Ramos (cell line): ENCODE results near the gene TRAPPC12.
"Not testable (repeated sequence)": the region's sequence is repeated elsewhere in the genome, so short reads cannot be mapped to it uniquely, and the experiment has no call there.

Experiments
- in situ Hi-C: fragments of 300-500 bp; cut with MboI; formaldehyde crosslinking; loops from one replicate; pipeline ENCODE4 v1.14.3; 2022; ENCODE audit warnings: low sequenced_read_pairs; ENCODE audit not compliant: unreplicated experiment

TRAPPC12 gene

DNA sequence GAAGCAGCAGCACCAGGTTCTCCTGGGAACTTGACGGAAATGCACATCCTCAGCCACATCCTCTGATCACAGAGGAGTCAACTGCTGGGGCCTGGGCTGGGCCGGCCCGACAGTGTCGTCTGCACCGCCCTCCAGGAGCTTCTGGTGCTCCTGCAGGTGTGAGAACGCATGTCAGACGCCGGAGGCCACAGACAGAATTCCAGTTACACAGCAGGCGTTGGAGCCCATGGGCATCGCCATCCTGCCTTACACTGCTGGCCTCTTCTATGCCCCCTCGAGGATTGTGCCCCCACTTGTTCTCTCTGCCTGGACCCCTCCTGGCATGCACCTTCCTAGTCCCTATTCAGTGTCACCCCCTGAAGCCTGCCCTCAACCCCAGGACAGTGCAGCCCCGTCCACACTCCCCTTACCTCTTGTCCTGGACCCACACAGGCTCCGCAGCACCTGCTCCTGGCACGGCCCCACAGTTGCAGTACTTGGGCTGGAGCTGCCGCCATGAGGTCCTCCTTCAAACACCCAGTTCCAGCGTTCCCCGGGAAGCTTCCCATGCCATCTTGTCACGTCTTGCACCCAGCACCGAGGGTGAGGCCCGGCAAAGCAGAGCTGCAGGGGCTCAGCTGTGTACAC is 102.4 kb downstream of the TRAPPC12 start:
- in situ Hi-C loops, result no loop called here

DNA sequence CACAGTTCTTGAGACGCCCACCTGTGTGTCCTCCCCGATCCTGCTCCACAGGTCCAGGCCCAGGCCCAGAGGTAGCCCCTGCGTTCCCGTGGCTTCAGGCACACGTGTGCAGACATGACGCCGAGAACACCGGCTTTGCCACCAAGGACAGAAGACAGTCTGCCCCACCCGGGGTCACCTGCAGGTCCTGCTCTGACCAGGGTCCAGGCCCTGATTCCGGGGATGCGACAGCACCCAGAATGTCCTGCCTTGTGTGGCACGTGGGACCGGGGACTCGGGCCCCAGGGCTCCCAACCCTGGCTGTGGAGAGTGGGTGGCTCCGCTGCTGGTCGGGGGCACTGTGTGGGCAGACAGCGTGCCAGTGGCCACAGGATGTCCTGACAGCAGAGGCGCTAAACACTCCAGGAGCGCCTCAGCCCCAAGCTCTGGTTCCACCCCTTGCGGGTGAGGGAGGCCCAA is 102.9 kb downstream of the TRAPPC12 start:
- in situ Hi-C loops, result no loop called here

DNA sequence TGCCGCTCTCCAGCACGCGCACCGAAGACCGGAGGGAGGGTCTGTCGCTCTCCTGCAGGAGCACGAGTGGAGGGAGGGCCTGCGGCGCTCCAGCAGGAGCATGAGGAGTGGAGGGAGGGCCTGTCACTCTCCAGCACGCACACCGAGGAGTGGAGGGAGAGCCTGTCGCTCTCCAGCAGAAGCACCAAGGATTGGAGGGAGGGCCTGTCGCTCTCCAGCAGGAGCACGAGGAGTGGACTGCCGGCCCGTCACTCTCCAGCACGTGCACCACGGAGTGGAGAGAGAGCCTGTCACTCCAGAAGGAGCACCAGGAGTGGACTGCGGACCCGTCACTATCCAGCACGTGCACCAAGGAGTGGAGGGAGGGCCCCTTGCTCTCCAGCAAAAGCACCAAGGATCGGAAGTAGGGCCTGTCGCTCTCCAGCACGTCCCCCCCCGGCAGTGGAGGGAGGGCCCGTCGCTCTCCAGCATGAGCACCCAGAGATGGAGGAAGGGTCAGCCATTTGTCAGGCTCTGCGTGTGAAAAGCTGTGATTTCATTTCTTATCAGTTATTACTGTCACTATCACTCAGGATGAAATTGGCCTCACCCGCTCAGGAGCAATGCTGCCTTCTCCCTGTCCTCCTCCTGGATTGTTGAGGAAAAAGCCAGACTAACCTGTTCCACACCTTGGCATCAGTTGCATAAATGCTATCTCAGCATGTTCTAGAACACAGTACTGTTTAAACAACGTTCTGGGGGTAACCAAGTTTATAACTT is 103.9 kb downstream of the TRAPPC12 start:
- in situ Hi-C loops, result no loop called here

DNA sequence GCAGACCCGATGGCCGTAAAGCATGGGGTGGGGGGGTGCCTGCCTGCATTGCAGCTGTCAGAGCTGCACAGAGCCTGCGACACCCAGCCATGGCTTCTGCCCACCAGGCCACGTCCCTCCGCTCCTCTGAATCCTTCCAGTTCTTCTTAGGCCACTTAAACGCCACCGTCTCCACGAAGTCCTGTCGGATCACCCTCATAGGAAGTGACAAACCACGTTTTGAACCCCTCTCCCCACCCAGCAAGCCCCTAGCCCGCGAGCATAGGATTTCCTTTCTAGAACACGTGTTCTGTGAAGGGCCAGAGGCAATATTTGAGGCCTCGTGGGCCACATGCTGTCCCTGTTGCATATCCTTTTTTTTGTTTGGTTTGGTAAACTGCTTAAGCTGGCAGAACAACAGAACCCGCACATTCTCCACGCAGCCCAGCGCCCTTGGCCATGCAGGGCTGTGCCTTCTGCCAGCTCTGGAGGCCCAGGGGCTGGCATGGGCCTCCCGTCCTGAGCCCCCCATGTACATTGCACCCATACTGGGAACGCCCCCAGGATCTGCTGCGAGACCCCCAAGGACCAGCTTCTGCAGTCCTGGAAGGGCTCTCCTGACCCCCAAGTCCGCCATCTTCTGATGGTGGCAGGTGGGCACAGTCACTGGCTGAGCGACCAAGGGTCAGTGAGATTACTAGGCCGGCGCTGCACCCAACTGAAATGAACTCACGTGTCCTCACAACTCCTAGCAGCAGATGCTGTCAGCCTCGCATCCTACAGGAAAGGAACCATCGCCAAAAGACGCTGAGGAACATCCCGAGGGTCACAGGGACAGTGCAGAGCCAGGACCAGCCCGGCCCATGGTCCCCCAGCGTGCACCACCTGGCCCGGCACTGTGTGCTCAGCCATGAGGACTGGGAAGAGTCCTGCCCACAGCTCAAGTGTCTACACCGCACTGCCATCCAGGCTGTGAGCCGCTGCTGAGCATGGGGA is 104.8 kb downstream of the TRAPPC12 start:
- in situ Hi-C loops, result no loop called here

DNA sequence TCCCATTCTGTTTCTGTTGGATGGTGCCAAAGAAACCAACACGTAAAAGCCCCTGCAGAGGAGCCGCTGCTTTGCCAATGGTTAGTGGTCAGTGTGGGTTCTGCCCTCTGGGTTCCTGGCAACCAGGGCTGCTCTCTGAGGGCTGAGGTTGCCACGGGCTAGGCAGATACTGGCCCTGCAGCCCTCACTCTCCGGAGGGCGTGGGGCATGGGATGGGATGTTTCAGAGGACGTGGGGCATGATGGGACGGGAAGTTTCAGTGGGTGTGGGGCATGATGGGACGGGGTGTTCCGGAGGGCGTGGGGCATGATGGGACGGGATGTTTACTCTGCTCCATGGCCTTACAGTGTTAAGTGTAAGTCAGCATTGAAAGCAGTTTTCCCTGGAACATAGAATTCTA is 105.7 kb downstream of the TRAPPC12 start:
- in situ Hi-C loops, result no loop called here

DNA sequence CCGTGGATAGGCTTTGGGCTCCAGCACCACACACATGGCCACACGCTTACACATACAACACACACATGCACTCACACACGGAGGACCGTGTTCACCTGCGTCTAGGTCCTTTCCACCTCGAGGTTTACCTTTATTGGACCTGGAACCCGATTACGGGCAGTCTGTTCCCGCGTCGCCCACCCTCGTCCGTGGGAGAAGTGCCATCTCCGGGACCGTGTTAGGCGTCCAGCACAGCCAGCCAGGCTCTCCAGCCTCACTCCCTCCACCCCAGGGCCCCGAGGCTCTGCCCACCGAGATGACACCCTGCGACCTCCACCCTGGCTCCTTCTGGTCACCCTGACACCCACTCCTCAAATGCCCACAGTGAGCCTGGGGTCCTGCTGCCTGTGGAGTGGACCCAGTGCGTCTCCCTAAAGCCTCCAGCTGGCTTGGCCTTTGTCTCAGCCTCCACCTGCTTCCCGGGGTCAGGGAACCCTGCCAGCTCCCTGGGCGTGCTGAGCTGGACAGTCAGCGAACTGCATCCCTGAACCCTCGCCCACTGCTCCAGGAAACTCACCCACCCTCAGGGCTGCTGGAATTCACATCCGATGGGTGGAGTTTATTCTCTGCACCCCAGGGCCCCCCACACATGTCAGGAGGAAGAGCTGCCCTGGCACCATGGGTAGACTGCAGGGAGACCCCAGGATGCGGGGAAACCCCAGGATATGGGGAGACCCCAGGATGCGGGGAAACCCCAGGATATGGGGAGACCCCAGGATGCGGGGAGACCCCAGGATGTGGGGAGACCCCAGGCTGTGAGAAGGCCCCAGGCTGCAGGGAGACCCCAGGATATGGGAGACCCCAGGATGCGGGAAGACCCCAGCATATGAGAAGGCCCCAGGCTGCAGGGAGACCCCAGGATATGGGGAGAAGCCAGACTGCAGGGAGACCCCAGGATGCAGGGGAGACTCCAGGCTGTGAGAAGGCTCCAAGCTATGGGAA is 106.8 kb downstream of the TRAPPC12 start:
- in situ Hi-C loops, result no loop called here

DNA sequence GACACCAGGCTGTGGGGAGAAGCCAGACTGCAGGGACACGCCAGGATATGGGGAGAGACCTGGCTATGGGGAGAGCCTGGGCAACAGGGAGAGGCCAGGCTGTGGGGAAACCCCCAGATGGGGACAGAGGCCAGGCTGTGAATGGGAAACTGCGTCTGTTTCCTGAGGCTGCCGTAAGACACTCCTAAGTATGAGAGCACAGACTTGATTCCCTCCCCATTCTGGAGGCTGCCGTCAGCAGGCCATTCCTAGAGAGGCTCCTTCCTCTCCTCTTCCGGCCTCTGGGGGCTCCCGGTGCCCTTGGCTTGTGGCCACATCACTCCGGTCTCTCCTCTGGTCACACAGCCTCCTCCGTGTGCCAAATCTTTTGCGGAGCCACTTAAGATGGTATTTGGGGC is 107.5 kb downstream of the TRAPPC12 start:
- in situ Hi-C loops, result no loop called here

DNA sequence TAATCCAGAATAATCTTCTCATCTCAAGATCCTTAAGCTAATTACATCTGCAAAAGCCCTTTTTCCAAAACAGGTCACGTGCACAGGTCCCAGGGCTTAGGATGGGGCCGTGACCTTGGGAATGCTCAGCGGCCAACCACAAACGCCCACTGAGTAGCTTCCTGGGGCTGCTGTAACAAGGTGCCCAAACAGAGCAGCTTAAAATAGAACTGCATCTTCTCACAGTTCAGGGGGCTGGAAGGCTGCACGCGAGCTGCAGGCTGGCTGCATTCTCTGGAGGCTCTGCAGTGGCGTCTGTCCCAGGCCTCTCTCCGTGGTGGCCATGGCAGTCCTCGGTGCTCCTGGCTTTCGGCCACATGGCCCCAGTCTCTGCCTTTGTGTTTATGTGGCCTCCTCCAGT is 107.9 kb downstream of the TRAPPC12 start:
- in situ Hi-C loops, result no loop called here

DNA sequence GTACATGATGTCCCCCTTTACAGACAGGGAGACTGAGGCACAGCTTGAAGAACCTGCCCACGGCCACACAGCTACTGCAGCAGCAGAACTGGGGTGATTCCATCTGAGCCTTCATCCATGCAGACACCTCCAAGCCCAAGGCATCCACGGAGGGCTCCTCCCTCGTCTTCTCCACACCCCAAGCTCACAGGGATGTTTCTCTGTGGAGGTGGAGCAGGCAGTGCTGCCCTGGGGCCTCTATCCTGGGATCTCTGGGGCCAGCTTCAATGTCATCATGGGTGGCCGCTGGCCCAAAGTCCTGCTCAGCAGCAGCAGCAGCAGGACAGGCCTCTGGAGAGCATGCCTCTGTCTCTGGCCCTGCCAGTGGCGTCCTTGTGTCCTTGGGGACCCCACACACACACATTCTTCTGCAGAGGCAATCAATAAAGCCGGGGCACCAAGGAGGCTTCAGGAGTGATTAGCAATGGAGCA is 108.6 kb downstream of the TRAPPC12 start:
- in situ Hi-C loops, result no loop called here

DNA sequence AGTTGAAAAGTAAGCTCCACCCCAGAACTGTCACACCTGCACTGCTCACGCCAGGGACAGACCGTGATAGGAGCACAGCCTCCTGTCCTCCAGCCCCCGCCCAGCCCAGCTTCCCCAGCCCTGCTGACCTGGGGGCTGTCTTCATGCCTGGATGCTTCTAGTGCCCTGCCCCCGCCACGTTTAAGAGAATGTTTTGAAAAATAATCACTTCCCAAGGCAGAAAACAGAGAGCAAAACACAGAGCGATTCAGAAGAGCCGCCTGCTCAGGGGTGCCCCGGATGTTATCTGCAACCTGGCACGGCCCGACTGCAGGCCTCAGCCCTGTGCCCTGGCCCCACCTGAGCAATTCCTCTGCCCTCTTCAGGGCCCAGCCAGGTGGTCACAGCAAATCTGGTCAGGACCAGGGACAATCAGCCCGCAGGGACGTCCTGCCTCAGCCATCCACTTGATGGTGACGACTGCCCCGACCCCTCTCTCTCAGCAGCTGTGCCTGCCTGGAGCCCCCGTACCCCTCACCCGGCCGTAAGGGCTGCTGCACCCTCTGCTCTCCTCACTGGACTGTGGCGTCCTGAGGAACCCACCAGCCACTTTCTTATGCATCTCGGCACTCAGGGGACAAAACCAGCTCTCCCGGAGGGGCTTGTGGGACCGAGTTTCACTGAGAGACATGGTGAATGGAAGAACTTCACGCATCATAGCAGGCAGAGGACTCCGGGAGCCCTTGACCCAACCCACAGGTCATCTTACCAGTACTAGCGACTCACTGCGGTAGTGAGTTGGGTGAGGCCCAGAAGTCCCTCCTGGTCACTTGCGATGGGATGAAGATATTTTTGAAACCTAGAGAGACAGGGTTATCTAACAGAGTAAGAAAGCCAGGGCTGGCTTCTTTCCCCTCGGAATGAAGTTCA is 109.6 kb downstream of the TRAPPC12 start:
- in situ Hi-C loops, result no loop called here

DNA sequence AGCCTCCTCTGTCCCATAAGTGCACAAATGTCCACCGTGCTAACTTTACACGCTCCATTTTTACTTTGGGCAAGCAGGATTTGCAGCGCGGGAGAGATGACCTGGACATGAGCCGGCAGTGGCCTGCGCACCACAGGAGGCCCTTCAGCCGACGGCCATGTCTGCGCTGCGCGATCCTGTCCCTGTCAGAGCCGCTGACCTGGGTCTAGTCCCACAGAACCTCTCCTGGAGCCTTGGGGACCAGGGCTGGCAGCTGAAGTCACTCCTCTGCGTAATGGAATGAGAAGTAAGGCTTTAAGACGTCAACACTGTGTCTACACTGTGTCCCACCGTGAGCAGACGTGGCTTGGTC is 110.2 kb downstream of the TRAPPC12 start:
- in situ Hi-C loops, result no loop called here

DNA sequence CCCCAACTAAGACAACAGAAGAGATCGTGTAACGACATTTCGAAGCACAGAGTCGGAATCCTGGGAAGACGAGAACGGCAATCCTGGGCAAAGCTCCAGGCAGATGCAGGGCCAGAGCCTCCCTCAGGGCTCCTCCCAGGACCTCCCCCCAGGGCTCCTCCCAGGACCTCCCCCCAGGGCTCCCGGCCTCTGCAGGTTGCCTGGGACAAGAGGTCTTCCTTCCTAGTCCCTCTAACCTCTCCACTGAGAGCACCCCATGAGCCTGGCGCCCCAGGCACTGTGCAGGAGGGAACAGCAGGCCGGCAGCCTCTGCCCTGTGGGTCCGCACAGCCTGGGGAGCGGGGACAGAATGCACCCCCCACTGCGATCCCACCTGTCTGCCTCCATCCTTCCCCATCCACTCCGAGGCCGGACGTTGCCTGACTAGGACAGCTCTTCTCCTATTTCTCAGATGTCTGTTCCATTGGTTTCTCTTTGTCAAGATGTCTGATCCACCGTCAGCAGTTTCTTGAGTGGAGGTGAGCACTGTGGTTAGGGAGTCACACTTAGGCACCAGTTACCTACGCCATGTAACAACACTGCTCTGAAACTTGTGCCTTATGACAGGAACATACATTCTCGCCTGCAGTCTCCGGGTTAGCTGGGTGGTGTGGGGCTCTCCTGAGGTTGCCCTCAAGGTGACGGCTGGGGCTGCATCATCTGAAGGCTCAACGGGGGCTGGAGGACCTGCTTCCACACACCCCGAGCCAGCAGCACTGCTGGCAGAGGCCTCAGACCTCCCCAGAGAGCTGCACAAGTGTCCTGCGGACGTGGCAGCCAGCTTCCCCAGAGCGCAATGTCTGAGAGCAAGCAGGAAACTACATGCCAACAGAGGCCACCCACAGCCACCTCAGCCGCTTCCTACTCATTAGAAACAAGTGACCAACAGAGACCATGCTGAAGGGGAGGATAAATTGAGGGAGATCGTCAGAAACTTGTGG is 111.0 kb downstream of the TRAPPC12 start:
- in situ Hi-C loops, result no loop called here

DNA sequence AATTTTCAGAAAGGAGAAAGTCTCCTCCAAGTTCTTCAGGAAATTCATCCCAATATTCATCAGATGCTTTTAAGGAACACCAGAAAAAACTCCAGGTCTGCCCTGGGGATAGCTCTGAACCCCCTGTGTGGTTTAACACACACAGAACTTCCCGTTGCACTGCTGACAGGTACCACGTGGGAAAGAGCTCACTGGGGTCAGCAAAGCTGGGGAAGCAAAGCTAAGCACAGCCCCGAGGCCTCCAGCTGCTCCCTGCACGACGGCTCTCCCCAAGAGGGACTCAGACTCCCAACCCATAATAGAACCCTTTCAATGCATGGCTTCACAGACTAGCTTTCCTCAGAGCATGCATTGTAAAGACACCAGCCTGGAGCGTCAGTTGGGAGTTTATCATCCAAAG is 111.8 kb downstream of the TRAPPC12 start:
- in situ Hi-C loops, result no loop called here

DNA sequence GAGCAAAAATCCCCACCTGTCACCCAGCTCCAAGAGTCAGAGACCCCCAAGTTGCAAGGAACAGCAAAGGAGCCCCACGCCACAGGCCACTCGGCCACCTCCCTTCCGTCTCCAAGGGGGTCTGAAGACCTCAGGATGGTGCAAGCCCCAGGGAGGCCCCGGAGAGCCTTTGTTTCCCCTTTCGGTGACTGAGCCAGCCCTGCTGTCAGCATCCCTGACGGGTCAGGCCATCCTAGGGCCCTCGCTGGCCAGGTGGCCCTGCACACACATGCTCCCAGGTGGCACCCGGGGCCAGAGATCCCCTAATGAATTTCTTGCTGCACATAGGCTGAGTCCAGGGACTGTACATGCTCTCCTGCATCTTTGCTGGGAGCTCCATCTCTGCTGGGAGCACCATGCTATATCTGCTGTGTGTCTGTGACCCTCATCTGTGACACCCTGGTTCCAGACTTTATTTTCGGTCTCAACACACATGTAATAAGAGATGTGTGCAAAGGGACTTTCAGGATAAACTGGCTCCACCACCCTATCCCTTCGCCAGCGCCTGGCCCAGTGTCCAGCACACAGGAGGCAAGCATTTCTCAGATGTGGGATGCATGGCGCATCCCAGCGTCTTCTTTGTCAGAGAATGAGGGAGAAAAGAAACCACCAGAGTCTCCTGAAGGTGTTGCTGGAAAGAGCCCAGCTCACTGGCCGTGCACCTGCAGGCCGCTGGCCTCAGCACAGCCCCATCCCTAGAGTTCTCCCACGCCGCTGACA is 112.4 kb downstream of the TRAPPC12 start:
- in situ Hi-C loops, result no loop called here

DNA sequence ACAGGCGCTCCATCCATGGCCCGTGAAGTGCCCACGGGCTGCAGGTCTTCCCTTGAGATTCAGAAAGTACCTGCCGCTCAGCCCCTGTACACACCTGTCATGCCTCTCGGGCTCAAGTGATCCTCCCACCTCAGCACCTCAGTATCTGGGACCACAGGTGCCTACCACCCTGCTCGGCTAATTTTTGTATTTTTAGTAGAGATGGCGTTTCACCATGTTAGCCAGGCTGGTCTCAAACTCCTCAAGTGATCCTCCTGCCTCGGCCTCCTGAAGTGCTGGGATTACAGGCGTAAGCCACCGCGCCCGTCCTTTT is 112.9 kb downstream of the TRAPPC12 start:
- in situ Hi-C loops, result not testable (repeated sequence)

DNA sequence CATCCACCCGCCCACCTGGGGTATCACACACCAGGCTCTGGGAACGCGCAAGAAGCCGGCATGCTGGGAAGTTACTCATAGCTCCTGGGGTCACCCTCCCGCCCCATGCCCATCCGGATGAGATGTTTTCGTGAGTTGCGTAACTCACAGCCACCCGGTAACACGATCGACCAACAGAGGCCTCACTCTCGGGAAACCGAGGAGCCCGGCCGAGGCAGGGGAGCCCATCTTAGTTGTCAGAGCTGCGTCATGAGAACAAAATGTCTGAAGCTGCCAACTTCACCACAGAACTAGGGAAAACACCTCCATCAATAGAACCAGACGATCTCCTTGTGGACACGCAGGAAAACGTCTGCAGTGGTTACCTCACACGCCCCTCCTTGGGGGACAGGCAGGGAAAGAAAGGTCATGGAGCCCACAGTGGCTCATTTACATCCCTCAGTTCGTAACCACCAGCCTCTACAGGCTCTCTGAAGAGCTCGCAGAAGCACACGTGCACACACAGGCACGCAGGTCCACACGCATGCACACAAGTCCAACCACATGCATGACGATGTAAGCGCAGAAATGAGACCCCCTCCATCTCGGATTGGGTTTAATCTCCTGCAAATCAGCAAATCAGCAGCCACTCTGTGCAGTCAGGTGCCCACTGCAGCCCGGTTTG is 113.6 kb downstream of the TRAPPC12 start:
- in situ Hi-C loops, result no loop called here
